Central memory CD8-positive, alpha-beta T cell (primary cell): Measurements from ENCODE around the gene HTT.

Source experiments
- ATAC-seq: fragments of 150-1000 bp; cut with Tn5 transposase; replicated peaks from 2 replicates; pipeline ENCODE4 v1.10.0; 2022; ENCODE audit warnings: mild to moderate bottlenecking, moderate FRiP score, moderate number of reproducible peaks; ENCODE audit not compliant: poor library complexity, severe bottlenecking; ENCODE audit errors: extremely low read depth
- DNase-seq, 2 donors: peaks; one replicate each; pipeline ENCODE4 v3.0.0; 2021; ENCODE audit warnings: low spot score in 2 of 2
- H3K27ac Mint-ChIP-seq: one replicate; pipeline ENCODE4 v1.8.0; 2022; ENCODE audit warnings: low read depth, mild to moderate bottlenecking, moderate library complexity, mixed read lengths
- H3K27me3 Mint-ChIP-seq: one replicate; pipeline ENCODE4 v1.8.0; 2022; ENCODE audit warnings: mixed read lengths
- H3K36me3 Mint-ChIP-seq: one replicate; pipeline ENCODE4 v1.8.0; 2022; ENCODE audit warnings: mild to moderate bottlenecking, moderate library complexity, mixed read lengths; ENCODE audit not compliant: insufficient read depth
- H3K4me1 Mint-ChIP-seq: one replicate; pipeline ENCODE4 v1.8.0; 2022; ENCODE audit warnings: mixed read lengths
- H3K4me3 Mint-ChIP-seq: one replicate; pipeline ENCODE4 v1.8.0; 2022; ENCODE audit warnings: mild to moderate bottlenecking, moderate library complexity, mixed read lengths
- H3K9me3 Mint-ChIP-seq: one replicate; pipeline ENCODE4 v1.8.0; 2022; ENCODE audit warnings: mixed read lengths

Gene HTT

GRCh38 chr4:3207531-3208037, 133.1 kb downstream of the HTT start:
- Mint-ChIP-seq H3K27ac (no peak overlapping the region), H3K36me3 (peaks cover 59% of the 10 kb centered on the region), H3K27me3 (no peaks in the 10 kb centered on the region), H3K4me3 (no peak overlapping the region), H3K9me3 (no peaks in the 10 kb centered on the region), H3K4me1 (peaks cover 21% of the 10 kb centered on the region)
- no peak for DNase-seq
- no peak for ATAC-seq

DNA sequence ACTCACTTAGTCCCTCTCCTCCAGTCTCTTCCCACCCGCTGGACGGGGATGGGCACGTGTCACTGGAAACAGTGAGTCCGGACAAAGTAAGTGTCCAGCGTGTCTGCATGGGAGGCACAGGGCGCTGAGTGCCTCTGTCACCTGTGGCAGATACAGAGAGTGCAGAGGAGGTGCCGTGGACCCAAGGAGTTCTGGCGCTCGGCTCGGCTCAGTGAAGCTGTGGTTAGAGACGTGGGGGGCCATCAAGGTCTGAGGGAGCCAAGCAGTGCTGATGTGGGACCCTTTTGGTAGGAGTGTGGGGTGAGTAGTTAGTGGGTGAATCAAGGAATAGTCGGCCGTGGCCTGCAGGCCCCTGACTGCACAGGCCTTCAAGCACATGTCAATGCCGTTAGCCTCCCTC, 134.3 kb downstream of the HTT start:
- peaks cover 9% of the 10 kb centered on the region for H3K4me1 Mint-ChIP-seq
- peaks cover 58% of the 10 kb centered on the region for H3K36me3 Mint-ChIP-seq
- ATAC-seq, result no peak
- H3K27ac Mint-ChIP-seq, result no peak overlapping the region
- H3K27me3 Mint-ChIP-seq, result no peaks in the 10 kb centered on the region
- H3K9me3 Mint-ChIP-seq, result no peaks in the 10 kb centered on the region
- no peak overlapping the region for H3K4me3 Mint-ChIP-seq
- DNase-seq, result no peak

GRCh38 chr4:3209551-3210325, 135.3 kb downstream of the HTT start:
- Mint-ChIP-seq H3K36me3 (peaks cover 59% of the 10 kb centered on the region), H3K9me3 (no peaks in the 10 kb centered on the region), H3K27me3 (no peaks in the 10 kb centered on the region), H3K27ac (no peak overlapping the region), H3K4me1 (no peaks in the 10 kb centered on the region), H3K4me3 (no peak overlapping the region)
- ATAC-seq (no peak), DNase-seq (no peak)

DNA sequence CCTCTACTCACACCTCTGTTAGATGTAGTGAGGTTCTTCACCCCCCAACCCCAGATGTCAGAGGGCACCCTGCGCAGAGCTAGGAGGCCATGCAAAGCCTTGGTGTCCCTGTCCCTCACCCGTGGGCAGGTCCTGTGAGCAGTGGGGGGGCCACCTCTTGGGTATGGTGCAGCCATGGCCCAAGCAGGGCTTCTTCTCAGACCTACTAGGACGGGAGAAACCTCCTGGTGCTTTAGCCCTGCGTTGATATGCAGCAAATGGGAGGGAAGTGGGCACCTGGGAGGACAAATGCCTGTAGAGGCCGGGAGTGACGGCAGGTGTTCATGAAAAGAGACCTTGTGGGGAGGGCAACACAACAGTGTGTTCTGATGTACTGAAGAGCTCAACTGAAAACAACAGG, 136.0 kb downstream of the HTT start:
- H3K9me3 Mint-ChIP-seq, result no peaks in the 10 kb centered on the region
- no peak overlapping the region for H3K27ac Mint-ChIP-seq
- no peaks in the 10 kb centered on the region for H3K27me3 Mint-ChIP-seq
- no peaks in the 10 kb centered on the region for H3K4me1 Mint-ChIP-seq
- ATAC-seq, result no peak
- no peak for DNase-seq
- no peak overlapping the region for H3K4me3 Mint-ChIP-seq
- peaks cover 63% of the 10 kb centered on the region for H3K36me3 Mint-ChIP-seq

DNA sequence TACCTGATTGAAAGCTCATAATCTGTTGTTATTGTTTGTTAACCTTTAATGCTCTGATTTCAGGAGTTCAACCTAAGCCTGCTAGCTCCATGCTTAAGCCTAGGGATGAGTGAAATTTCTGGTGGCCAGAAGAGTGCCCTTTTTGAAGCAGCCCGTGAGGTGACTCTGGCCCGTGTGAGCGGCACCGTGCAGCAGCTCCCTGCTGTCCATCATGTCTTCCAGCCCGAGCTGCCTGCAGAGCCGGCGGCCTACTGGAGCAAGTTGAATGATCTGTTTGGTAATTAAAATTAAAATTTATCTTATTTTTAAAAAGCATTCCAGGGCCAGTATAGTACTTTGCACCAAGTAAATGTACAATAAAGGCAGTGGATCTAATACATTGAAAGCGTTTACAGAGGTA, 137.4 kb downstream of the HTT start:
- no peaks in the 10 kb centered on the region for H3K27me3 Mint-ChIP-seq
- H3K27ac Mint-ChIP-seq, result no peak overlapping the region
- DNase-seq, result no peak
- H3K9me3 Mint-ChIP-seq, result no peaks in the 10 kb centered on the region
- H3K36me3 Mint-ChIP-seq, result peaks cover 69% of the 10 kb centered on the region
- ATAC-seq, result no peak
- H3K4me1 Mint-ChIP-seq, result no peaks in the 10 kb centered on the region
- no peak overlapping the region for H3K4me3 Mint-ChIP-seq

DNA sequence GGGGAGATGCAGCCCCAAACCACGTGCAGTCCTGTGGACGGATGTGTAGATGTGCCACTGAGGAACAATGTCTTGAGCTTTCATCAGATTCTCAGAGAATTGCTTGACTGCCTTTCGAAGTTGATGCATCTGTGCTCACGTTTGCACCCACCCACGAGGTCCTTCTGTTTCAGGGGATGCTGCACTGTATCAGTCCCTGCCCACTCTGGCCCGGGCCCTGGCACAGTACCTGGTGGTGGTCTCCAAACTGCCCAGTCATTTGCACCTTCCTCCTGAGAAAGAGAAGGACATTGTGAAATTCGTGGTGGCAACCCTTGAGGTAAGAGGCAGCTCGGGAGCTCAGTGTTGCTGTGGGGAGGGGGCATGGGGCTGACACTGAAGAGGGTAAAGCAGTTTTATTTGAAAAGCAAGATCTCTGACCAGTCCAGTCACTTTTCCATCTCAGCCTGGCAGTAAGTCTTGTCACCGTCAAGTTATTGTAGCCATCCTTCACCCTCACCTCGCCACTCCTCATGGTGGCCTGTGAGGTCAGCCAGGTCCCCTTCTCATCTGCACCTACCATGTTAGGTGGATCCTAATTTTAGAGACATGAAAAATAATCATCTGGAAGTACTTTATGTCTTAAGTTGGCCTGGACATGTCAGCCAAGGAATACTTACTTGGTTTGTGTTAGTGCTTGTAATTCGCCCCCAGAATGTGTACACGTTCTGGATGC, 138.1 kb downstream of the HTT start:
- peaks cover 64% of the 10 kb centered on the region for H3K36me3 Mint-ChIP-seq

GRCh38 chr4:3213106-3213425, 138.6 kb downstream of the HTT start:
- peaks cover 60% of the 10 kb centered on the region for H3K36me3 Mint-ChIP-seq
- no peaks in the 10 kb centered on the region for H3K27me3 Mint-ChIP-seq
- DNase-seq, result no peak
- no peaks in the 10 kb centered on the region for H3K9me3 Mint-ChIP-seq
- no peak overlapping the region for H3K27ac Mint-ChIP-seq
- no peak for ATAC-seq
- H3K4me3 Mint-ChIP-seq, result no peak overlapping the region
- no peaks in the 10 kb centered on the region for H3K4me1 Mint-ChIP-seq

More for the DNA sequence above, 138.1 kb downstream of the HTT start:
- H3K27ac Mint-ChIP-seq, result no peak overlapping the region
- no peak for ATAC-seq
- H3K27me3 Mint-ChIP-seq, result no peaks in the 10 kb centered on the region
- DNase-seq, result no peak
- no peak overlapping the region for H3K4me3 Mint-ChIP-seq
- H3K9me3 Mint-ChIP-seq, result no peaks in the 10 kb centered on the region
- H3K4me1 Mint-ChIP-seq, result no peaks in the 10 kb centered on the region

GRCh38 chr4:3213661-3214250, 139.3 kb downstream of the HTT start:
- peaks cover 55% of the 10 kb centered on the region for H3K36me3 Mint-ChIP-seq

DNA sequence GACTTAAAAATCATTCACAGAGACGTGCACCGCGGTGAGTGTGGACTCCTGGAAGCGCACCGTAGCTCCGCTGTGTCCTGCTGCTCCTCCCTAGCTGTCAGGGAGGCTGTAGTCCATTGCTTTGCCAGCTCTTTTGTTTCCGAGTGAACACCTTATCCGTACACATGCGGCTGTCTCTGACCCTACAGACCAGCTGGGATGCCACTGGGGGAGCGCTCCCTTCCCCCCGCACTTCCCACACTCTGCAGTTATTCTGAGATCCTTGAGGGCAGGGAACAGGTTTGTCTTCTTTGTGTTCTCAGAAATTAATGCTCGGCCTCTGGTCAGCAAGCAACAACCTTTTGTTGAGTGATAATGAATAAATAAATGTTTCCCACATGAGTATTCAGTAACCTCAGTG, 140.8 kb downstream of the HTT start:
- Mint-ChIP-seq H3K27me3 (no peaks in the 10 kb centered on the region), H3K4me3 (no peak overlapping the region), H3K36me3 (peaks cover 48% of the 10 kb centered on the region), H3K27ac (no peak overlapping the region), H3K4me1 (peaks cover 19% of the 10 kb centered on the region), H3K9me3 (no peaks in the 10 kb centered on the region)
- ATAC-seq, result no peak
- DNase-seq, result no peak

More at GRCh38 chr4:3213661-3214250, 139.3 kb downstream of the HTT start:
- Mint-ChIP-seq H3K9me3 (no peaks in the 10 kb centered on the region), H3K27me3 (no peaks in the 10 kb centered on the region), H3K4me1 (peaks cover 4% of the 10 kb centered on the region), H3K4me3 (no peak overlapping the region), H3K27ac (no peak overlapping the region)
- no peak for ATAC-seq
- DNase-seq, result no peak

- Mint-ChIP-seq H3K4me3 (no peak overlapping the region), H3K27me3 (no peaks in the 10 kb centered on the region), H3K27ac (no peak overlapping the region), H3K36me3 (peaks cover 43% of the 10 kb centered on the region), H3K4me1 (peaks cover 19% of the 10 kb centered on the region), H3K9me3 (no peaks in the 10 kb centered on the region)
- DNase-seq (no peak), ATAC-seq (no peak)
Measured at GRCh38 chr4:3215733-3216132, 141.3 kb downstream of the HTT start.

GRCh38 chr4:3217266-3217665, 142.8 kb downstream of the HTT start:
- Mint-ChIP-seq H3K27ac (no peak overlapping the region), H3K4me3 (no peak overlapping the region), H3K4me1 (peaks cover 27% of the 10 kb centered on the region), H3K36me3 (peaks cover 42% of the 10 kb centered on the region), H3K9me3 (no peaks in the 10 kb centered on the region), H3K27me3 (no peaks in the 10 kb centered on the region)
- no peak for DNase-seq
- ATAC-seq, result no peak

GRCh38 chr4:3217771-3218170, 143.3 kb downstream of the HTT start:
- no peak overlapping the region for H3K4me3 Mint-ChIP-seq
- no peak for ATAC-seq
- no peaks in the 10 kb centered on the region for H3K27me3 Mint-ChIP-seq
- H3K4me1 Mint-ChIP-seq, result peaks cover 27% of the 10 kb centered on the region
- H3K9me3 Mint-ChIP-seq, result no peaks in the 10 kb centered on the region
- H3K36me3 Mint-ChIP-seq, result peaks cover 41% of the 10 kb centered on the region
- no peak for DNase-seq
- no peak overlapping the region for H3K27ac Mint-ChIP-seq
